CD4-positive, alpha-beta T cell treated with Interleukin-6 at 100 ng/mL for 8 hours (primary cell): Measurements from ENCODE around the gene KCNA2.

Experiments
- DNase-seq: peaks from one replicate; pipeline ENCODE4 v3.0.0-alpha.2; 2020; ENCODE audit warnings: mixed read lengths, low spot score

KCNA2 gene

DNA sequence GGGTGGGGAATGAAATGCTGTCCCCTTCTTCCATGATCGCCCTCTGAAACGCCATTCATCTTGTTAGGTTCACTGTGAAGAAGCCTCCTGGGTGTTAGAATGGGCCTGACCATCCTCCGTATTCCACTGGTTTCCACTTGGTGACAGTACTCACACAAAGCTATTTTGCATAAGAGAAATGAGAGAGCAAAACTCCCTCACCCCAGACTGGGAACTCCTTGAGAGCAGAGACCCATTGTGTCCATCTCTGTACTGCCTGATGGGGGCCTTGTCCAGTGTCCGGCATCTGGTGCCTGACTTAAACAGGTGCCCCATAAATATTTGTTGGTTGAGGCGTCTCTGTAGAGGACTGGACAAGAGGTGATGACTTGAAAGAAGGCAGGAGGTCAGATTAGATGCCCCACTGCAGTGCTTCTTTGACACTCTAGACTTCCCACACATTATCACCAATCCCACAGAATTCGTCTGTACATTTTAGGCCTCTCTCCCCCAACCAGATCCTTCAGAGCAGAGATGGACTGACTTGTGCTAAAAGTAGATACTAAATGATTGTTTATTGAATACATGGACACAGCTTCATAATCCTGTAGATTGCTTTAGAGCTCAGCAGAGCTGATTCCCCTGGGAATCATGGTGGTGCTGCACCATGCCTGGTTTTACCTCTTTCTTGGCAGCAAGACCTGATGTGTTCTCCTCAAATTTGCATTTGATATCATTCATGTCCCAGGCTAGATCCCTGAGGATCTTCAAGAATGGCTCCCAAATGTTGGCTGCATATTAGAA, 22.4 kb upstream of the KCNA2 start:
- DNase-seq, result no peak

DNA sequence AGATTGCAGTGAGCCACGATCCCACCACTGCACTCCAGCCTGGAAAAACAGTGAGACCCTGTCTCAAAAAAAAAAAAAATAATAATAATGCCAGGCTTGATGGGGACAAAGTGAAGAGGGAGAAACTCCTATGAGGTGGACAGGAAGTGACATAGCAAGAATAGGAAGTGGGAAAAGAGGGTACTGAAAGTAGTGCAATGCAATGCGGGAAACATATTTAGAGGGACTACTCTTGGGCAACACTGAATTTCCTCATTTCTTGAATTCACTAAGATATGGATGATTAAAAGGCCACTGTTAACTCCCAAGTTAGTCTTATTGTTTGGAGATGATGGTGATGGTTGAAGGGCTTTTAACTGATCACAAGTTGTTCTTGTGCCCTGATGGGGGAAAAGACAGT, 21.6 kb upstream of the KCNA2 start:
- DNase-seq, result no peak

DNA sequence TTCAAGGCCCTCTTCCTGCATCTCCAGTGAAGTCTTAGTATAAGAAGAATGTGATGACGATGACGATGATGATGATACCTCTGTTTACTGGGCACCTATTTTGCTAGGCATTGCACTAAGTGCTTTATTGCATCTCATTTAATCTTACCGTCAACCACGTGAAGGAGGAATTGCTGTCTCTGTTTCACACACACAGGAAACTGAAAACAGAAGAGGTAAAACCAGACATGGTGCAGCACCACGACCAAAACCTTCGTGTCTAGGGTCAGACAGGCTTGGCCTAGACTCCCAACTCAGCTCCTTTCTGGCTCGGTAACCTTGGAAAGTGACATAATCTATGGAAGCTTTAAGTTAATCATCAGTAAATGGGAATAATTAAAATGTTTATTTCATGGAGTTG, 20.7 kb upstream of the KCNA2 start:
- no peak for DNase-seq

DNA sequence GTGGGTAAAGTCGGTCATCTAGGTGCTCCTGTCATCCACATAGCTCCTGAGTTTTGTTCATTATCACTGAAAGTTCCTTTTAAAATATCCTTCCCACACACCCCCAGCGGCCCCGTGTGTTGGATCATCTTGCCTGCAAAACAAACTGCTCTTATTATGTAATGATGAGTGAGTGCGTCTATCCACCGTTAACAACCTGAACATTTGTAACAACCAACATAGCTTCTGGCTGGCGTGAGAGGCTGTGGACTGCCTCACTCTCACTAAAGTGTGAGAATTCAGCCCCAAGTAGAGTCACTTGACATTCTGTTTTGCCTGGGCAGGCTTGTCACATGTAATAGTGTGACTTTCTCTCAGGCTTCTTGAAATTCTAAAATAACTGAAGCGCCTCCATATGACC, 14.5 kb upstream of the KCNA2 start:
- no peak for DNase-seq

DNA sequence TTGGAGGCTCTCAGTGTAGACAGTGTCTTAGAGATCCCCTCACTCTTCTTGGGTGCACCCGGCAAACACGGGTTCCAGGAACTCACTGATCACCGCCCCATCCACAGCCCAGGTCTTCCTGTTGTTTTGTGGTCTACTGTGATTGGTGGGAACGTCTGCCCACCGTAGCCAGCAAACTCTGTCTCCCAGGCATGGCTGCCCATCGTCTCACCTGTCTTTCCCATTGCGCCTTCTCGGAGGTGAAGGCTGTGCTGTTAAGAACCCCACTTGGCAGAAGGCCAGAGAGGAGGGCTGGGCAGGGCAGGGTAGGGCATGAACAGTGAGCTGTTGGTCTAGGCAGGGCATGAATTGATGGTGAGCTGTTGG, 14.1 kb upstream of the KCNA2 start:
- no peak for DNase-seq

- peak; percentile 89 for DNase-seq
These were observed 13.5 kb upstream of the KCNA2 start for GRCh38 chr1:110619412-110620249.

DNA sequence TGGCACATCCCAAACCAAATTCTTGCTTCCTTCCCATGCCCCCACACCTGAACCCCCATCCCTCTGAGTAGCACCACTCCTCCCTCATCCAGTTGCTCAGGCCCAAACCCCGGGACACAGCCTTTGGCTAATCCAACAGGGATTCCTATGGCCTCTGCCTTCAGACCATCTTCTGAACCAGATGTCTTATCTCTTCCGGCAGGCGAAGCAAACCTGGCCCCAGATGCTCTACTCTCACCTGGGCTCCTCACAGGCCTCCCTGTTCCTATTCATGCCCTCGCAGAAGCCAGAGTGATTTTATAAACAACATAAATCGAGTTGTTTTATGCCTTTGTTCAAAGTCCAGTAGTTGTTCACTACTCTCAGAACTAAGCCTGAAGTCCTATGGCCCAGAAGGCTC, 12.5 kb upstream of the KCNA2 start:
- DNase-seq, result no peak

DNA sequence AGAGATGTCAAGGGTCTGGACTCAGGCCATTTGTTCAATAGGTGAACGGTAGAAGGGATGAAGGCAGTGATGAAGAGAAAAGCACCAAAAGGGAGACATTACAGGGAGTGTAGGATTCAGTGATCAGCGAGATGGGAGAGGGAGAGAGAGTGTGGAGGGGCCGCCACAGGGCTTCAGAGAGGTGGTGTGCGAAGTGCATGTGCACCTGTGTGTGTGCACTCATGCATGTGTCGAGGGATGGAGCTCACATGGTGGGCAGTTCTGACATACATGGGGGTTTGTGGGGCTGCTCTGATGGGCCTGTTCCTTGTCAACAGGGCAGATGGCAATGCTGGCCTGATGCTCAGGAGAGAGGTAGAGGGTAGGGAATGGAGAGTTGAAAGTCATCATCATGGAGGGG, 11.4 kb upstream of the KCNA2 start:
- DNase-seq, result no peak

GRCh38 chr1:110617116-110617515, 11.0 kb upstream of the KCNA2 start:
- DNase-seq, result no peak

DNA sequence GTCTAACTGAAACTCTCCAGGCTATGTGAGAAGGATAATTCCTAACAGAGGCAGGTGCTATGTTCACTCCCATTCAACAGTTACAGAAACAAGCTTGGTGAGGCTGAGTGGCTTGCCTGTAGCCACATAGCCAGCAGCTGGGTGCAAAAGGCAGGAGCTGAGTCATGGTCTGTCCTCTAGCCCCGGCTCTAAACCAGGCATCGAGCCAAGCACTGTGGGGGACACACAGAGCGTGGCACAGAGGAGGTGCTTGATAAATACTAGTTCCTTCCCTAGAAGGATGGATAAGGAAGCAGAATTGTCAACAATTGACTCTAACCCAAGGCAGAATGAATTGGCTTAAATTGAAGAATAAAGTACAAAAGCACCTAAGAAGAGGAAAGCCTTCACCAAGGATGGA, 10.4 kb upstream of the KCNA2 start:
- no peak for DNase-seq

GRCh38 chr1:110615548-110616130, 9.5 kb upstream of the KCNA2 start:
- peak; percentile 50 for DNase-seq

DNA sequence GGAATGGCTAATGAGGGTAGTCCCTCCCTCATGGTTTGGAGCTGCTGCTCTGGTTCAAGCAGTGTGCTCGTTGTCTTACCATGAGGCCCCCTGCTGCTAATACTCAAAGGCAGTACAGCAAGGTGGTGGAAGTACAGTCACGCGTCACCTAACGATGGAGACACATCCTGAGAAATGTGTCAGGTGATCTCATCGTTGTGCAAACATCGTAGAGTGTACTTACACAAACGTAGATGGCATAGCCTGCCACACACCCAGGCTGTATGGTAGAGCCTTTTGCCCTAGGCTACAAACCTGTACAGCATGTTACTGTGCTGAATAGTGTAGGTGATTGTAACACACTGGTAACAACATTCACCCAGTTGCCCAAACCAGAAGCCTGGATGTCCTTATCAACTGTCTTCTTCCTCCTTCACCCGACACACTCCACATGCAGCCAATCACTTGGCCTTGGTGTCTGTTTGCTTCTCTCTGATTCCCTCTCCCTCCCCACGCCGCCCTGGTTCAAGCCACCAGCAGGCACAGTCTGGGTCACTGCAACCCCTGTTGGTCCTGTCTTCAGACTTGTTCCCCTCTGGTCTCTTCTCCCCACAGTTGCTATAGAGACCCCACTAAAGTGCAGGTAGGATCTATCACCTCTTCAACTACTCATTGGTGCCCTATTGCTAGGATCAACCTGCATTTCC, 6.0 kb upstream of the KCNA2 start:
- no peak for DNase-seq

DNA sequence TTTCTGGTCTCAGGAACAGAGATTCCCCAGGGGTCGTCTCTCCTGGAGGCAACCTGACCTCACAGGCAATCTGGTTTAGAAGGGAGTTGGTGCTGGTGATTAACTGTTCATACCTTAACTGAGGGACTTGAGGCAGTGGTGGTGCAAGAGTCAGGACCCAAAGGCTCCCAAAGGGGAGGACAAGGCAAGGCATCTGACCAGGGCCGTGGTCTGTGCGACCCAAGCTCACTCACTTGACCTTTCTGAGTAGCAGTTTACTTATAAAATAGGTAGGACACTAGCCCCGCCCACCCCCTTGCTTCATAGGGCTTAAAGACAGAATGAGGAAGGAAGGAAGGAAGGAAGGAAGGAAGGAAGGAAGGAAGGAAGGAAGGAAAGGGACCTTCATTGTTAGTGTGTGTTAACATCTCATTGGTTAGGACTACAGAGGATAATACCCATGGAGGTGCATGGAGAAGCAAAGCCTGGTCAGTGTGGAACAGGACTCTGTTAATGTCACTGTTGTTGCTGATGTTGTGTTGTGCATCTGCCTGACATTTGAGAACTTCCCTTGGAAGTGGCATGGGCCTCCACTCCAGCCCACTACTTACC, 4.6 kb upstream of the KCNA2 start:
- no peak for DNase-seq

DNA sequence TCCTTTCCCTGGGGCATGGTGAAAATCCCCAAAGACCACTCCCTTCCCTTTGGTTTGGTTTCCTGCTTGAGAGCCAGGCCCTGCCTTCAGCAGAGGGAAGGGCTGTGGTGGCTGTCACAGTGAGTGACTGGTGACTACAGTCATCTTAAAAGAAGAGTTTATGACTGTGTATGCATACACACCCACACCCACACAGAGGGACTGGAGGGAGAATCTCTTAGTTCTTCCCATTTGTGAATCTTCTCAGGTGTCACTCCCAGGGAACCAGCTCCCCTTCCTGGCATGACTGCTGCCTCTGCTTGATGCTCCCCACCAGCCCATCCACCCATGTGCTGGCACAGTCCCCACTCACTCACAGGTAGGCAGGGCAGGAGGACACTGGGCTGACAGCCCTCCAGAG, 3.9 kb upstream of the KCNA2 start:
- no peak for DNase-seq

- DNase-seq, result no peak
These were observed 2.1 kb upstream of the KCNA2 start for GRCh38 chr1:110608247-110608646.

- DNase-seq, result no peak
These were observed 1.5 kb upstream of the KCNA2 start for GRCh38 chr1:110607536-110608230.

- DNase-seq, result no peak
These were observed 738 bp upstream of the KCNA2 start for GRCh38 chr1:110606657-110607535.

DNA sequence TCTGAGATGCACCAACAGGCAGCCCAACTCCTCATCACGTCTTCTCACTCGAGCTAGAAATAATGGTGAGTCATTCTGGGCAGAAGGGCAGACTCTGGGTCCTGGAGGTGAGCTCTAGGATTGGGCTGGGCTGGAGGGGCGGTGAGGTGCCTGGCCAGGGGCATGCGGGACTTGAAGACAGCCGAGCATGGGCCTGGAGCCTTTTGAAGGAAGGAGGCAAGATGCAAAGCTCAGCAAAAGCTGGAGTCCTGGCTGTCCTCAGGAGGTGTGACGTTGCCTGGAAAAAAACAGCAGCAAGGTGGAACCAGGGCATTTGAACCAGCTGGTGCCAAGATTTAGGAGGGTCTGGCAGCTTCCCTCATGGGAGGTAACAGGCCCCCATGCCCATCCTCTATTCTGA, 712 bp downstream of the KCNA2 start:
- DNase-seq, result no peak

- DNase-seq, result no peak
These were observed 1.5 kb downstream of the KCNA2 start for GRCh38 chr1:110604586-110605148.

DNA sequence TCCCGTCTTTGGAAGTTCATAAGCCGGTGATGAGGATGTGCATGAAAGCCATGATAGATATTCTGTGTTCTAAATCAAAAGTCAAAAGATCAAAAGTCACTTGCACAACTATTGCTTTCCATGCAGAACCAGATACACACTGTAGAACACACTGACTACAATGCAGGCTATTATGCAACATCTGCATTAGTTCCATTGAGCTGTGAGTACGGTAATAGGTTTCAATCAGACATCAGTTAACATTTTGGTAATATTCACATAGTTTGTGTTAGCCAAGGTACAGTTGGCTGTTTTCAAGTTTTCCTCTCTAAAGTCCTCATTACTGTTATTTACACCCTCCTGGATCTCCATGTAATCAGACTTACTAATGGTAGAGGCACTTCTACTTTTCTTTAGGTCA, 3.1 kb downstream of the KCNA2 start:
- no peak for DNase-seq
